Endodermal cell (in vitro differentiated cells): ENCODE data around the gene HYAL2. TPM values are rescaled to one million over a fixed set of nuclear protein-coding genes. Genes with fewer than 3 reads are reported as not detected.

Experiments
- DNase-seq: peaks from one replicate; pipeline ENCODE4 v3.0.0-alpha.2; 2017
- H3K27ac ChIP-seq: 2 replicates; pipeline ENCODE4 v1.5.1; 2013; ENCODE audit warnings: mild to moderate bottlenecking, low read depth, low read length, moderate library complexity
- H3K27me3 ChIP-seq: 2 replicates; pipeline ENCODE4 v1.6.1; 2013; ENCODE audit warnings: mild to moderate bottlenecking, low read length, moderate library complexity; ENCODE audit not compliant: insufficient read depth, control insufficient read depth, poor library complexity, severe bottlenecking
- H3K36me3 ChIP-seq: 2 replicates; pipeline ENCODE4 v1.7.0; 2013; ENCODE audit warnings: mild to moderate bottlenecking, low read length, moderate library complexity; ENCODE audit not compliant: control insufficient read depth, insufficient read depth
- H3K4me1 ChIP-seq: one replicate; pipeline ENCODE4 v1.7.0; 2013; ENCODE audit warnings: low read length; ENCODE audit not compliant: control insufficient read depth, insufficient read depth
- H3K4me3 ChIP-seq: 2 replicates; pipeline ENCODE4 v1.5.1; 2013; ENCODE audit warnings: mild to moderate bottlenecking, low read length, moderate library complexity
- H3K9ac ChIP-seq: 2 replicates; pipeline ENCODE4 v1.6.1; 2013; ENCODE audit warnings: mild to moderate bottlenecking, low read length, moderate library complexity; ENCODE audit not compliant: poor library complexity, severe bottlenecking; ENCODE audit errors: extremely low read depth
- H3K9me3 ChIP-seq: 2 replicates; pipeline ENCODE4 v1.6.1; 2013; ENCODE audit warnings: mild to moderate bottlenecking, low read length, moderate library complexity; ENCODE audit not compliant: control insufficient read depth
- H3K27ac Mint-ChIP-seq: 2 replicates; pipeline ENCODE4 v1.8.0; 2020; ENCODE audit warnings: mixed read lengths
- H3K27me3 Mint-ChIP-seq: 2 replicates; pipeline ENCODE4 v1.8.0; 2021; ENCODE audit warnings: mild to moderate bottlenecking, mixed read lengths; ENCODE audit not compliant: insufficient read depth
- H3K36me3 Mint-ChIP-seq: 2 replicates; pipeline ENCODE4 v1.8.0; 2020; ENCODE audit warnings: low read depth, mixed read lengths
- H3K4me1 Mint-ChIP-seq: 2 replicates; pipeline ENCODE4 v1.8.0; 2020; ENCODE audit warnings: mixed read lengths
- H3K4me3 Mint-ChIP-seq: 2 replicates; pipeline ENCODE4 v1.8.0; 2020; ENCODE audit warnings: mild to moderate bottlenecking, moderate library complexity, mixed read lengths
- H3K9me3 Mint-ChIP-seq: 2 replicates; pipeline ENCODE4 v1.8.0; 2020; ENCODE audit warnings: mild to moderate bottlenecking, mixed read lengths
- WGBS, 2 experiments: methylation state at CpG; one replicate each; pipeline versions ENCODE4 v1.1.5 to v1.1.7; 2013; ENCODE audit warnings: missing lambda C conversion rate in 2 of 2, mixed read lengths in 1 of 2; ENCODE audit not compliant: insufficient coverage in 1 of 2, insufficient read length in 1 of 2; 5-methylcytosine and 5-hydroxymethylcytosine counted together
- total RNA-seq, 2 donors: library from RNA; stranded (reverse); fragmentation: NEBNext Ultra II Directional in 1 of 2; extraction: Animal tissue kit (Norgen Biotek cat#: 25700) in 1 of 2; gene quantifications; 2 replicates in 1 of 2; 3 replicates in 1 of 2; pipeline ENCODE4 v1.2.1, GENCODE V29; 2021
- TF ChIP-seq, protein P1 (sequence below): fragments of 200-600 bp; sonication (generic); conservative IDR thresholded peaks from 2 replicates; pipeline ENCODE4 v1.5.0; 2021; ENCODE audit warnings: antibody characterized with exemption, mild to moderate bottlenecking

The HYAL2 gene
- total RNA-seq, 2 donors from 2014 or later, result 55.3 to 61.1 TPM

DNA sequence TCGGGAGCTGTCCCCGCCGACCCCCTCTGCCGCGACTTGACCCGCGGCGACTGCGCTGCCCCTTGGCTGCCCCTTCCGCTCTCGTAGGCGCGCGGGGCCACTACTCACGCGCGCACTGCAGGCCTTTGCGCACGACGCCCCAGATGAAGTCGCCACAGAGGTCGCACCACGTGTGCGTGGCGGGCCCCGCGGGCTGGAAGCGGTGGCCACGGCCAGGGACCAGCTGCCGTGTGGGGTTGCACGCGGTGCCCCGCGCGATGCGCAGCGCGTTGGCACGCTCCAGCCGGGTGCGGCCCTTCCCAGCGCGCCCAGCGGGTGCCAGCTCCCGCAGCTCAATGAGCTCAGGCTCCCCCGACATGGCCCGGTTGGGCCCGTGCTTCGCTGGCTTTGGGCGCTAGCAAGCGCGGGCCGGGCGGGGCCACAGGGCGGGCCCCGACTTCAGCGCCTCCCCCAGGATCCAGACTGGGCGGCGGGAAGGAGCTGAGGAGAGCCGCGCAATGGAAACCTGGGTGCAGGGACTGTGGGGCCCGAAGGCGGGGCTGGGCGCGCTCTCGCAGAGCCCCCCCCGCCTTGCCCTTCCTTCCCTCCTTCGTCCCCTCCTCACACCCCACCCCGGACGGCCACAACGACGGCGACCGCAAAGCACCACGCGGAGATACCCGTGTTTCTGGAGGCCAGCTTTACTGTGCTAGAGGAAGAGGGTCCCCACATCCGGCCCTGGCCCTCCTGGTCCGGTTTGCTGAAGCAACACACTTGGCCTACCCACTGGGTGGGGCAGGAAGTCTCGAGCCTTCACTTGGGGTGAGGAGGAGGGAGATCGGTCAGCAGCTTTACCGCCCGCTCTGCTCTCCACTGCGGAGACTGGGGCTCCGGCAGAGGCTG lies 18.1 kb upstream of the HYAL2 start, which contains the start of gene RASSF1:
RASSF1 (minus strand) TSS at position 389 of the 882 bp plus-strand sequence; CDS start at position 358, 31 bp downstream.
- 15 to 23% methylated on average over 46 to 85 of the region's 85 CpGs for WGBS, 2 experiments
- Histone ChIP-seq H3K4me3 (no peak within 1 kb of the TSS), H3K4me1 (peaks cover 10% of the 10 kb centered on the region)

DNA sequence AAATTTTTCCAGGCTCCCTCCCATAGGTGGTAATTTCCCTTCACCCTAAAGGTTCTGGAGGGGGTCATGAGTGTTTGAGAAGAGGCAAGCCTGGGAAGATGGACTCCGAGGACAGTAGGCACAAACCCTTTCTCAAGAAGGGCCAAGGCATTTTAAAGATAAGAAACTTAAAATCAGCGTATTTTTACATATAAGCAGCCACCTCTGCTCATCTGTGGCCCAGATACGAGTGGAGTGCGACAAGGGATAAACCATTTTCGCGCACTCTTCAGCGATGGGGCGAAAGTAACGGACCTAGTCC lies 17.6 kb upstream of the HYAL2 start:
- Histone ChIP-seq H3K4me1 (peaks cover 10% of the 10 kb centered on the region), H3K9ac (no peak overlapping the region), H3K36me3 (peaks cover 4% of the 10 kb centered on the region), H3K27ac (no peak overlapping the region), H3K27me3 (peaks cover 65% of the 10 kb centered on the region), H3K4me3 (no peak overlapping the region), H3K9me3 (no peaks in the 10 kb centered on the region)
- no peak overlapping the region for H3K27ac Mint-ChIP-seq
- H3K27me3 Mint-ChIP-seq, result peaks cover 67% of the 10 kb centered on the region
- TF ChIP-seq, protein P1, sequence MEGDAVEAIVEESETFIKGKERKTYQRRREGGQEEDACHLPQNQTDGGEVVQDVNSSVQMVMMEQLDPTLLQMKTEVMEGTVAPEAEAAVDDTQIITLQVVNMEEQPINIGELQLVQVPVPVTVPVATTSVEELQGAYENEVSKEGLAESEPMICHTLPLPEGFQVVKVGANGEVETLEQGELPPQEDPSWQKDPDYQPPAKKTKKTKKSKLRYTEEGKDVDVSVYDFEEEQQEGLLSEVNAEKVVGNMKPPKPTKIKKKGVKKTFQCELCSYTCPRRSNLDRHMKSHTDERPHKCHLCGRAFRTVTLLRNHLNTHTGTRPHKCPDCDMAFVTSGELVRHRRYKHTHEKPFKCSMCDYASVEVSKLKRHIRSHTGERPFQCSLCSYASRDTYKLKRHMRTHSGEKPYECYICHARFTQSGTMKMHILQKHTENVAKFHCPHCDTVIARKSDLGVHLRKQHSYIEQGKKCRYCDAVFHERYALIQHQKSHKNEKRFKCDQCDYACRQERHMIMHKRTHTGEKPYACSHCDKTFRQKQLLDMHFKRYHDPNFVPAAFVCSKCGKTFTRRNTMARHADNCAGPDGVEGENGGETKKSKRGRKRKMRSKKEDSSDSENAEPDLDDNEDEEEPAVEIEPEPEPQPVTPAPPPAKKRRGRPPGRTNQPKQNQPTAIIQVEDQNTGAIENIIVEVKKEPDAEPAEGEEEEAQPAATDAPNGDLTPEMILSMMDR, result no peak
- no peak for DNase-seq
- no peaks in the 10 kb centered on the region for H3K36me3 Mint-ChIP-seq
- H3K9me3 Mint-ChIP-seq, result no peaks in the 10 kb centered on the region
- WGBS, 2 experiments, result 38 to 49% methylated on average over 9 of the region's 9 CpGs
- peak overlapping the region; percentile 21 for H3K4me3 Mint-ChIP-seq
- peaks cover 8% of the 10 kb centered on the region for H3K4me1 Mint-ChIP-seq

More for the DNA sequence above, 18.1 kb upstream of the HYAL2 start, which contains the start of gene RASSF1:
- Mint-ChIP-seq H3K4me3 (peak within 1 kb of the TSS; percentile 39), H3K4me1 (peaks cover 8% of the 10 kb centered on the region), H3K27me3 (peaks cover 72% of the 10 kb centered on the region), H3K27ac (no peak within 1 kb of the TSS), H3K9me3 (no peaks in the 10 kb centered on the region), H3K36me3 (no peaks in the 10 kb centered on the region)
- Histone ChIP-seq H3K27me3 (peaks cover 69% of the 10 kb centered on the region), H3K9me3 (no peaks in the 10 kb centered on the region), H3K36me3 (no peaks in the 10 kb centered on the region), H3K9ac (no peak within 1 kb of the TSS), H3K27ac (no peak within 1 kb of the TSS)
- peak; percentile 71 for DNase-seq
- TF ChIP-seq, protein P1, result no peak

DNA sequence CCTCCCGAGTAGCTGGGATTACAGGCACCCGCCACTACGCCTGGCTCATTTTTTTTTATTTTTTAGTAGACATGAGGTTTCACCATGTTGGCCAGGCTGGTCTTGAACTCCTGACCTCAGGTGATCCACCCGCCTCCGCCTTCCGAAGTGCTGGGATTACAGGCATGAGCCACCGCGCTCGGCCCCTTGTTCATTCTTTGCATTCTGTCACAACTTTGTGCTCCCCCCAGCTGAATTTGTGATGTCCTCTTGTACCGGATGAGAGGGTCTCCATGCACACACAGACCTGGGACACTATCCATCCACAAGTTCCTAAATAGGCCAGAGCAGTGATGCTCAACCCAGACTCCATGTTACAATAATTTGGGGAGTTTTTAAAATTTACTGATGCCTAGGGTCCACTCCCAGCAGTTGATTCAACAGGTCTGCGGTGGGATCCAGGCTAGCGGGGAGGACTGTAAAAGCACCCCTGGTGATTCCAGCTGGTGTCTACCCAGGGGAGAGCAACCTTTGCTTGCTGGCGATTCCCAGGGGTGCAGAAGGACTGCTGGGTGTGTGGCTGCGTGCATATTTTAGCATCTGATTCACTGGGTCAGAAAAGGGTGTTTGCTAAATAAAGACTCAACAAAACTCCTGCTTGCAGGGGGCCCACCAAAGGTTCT lies 17.1 kb upstream of the HYAL2 start:
- Mint-ChIP-seq H3K27ac (no peak overlapping the region), H3K36me3 (no peaks in the 10 kb centered on the region), H3K9me3 (no peaks in the 10 kb centered on the region), H3K27me3 (peaks cover 62% of the 10 kb centered on the region), H3K4me3 (peak overlapping the region; percentile 21), H3K4me1 (peaks cover 8% of the 10 kb centered on the region)
- no peaks in the 10 kb centered on the region for H3K9me3 ChIP-seq
- H3K36me3 ChIP-seq, result peaks cover 4% of the 10 kb centered on the region
- H3K4me1 ChIP-seq, result peaks cover 10% of the 10 kb centered on the region
- H3K27me3 ChIP-seq, result peaks cover 60% of the 10 kb centered on the region
- H3K4me3 ChIP-seq, result no peak overlapping the region
- DNase-seq, result no peak
- H3K27ac ChIP-seq, result no peak overlapping the region
- no peak overlapping the region for H3K9ac ChIP-seq
- 92% methylated on average over 11 to 14 of the region's 14 CpGs for WGBS, 2 experiments
- TF ChIP-seq, protein P1, result no peak
